B cell (primary cell): ENCODE measurements around the gene STAC. TPM values are rescaled to one million over a fixed set of nuclear protein-coding genes. Genes with fewer than 3 reads are reported as not detected.

Source experiments
- ATAC-seq: fragments of 200-7000 bp; cut with Tn5 transposase; one replicate; pipeline ENCODE4 v1.10.0; 2021; ENCODE audit warnings: low read depth, mild to moderate bottlenecking, moderate number of reproducible peaks, moderate library complexity
- CTCF ChIA-PET: fragments of 350-600 bp; sonication (Branson Sonifier 250); formaldehyde crosslinking; loops from one replicate; lab custom pipeline; 2021; ENCODE audit warnings: antibody characterized with exemption, inconsistent platforms; lab: Charles Lee
- POLR2A ChIA-PET: fragments of 350-600 bp; sonication (Branson Sonifier 250); formaldehyde crosslinking; loops from one replicate; lab custom pipeline; 2021; ENCODE audit warnings: antibody characterized with exemption; lab: Charles Lee
- DNase-seq: peaks from one replicate; pipeline ENCODE4 v3.0.0; 2013
- H2AFZ ChIP-seq: 2 replicates; pipeline ENCODE4 v1.6.1; 2012; ENCODE audit warnings: mild to moderate bottlenecking, low read depth, low read length; ENCODE audit not compliant: insufficient read depth, poor library complexity, severe bottlenecking
- H3K27ac ChIP-seq, 2 donors: 1 replicate in 1 of 2; 2 replicates in 1 of 2; pipeline ENCODE4 v1.5.1; 2012 to 2013; ENCODE audit warnings: low read length in 2 of 2, mild to moderate bottlenecking in 2 of 2, moderate library complexity in 1 of 2
- H3K27me3 ChIP-seq, 4 experiments: fragments of 200-600 bp in 1 of 4; sonication (generic) in 1 of 4; replicated peaks in 1 of 4; 1 replicate in 2 of 4; 2 replicates in 2 of 4; pipeline versions ENCODE4 v1.6.1 to v1.7.0; 2013 to 2016; ENCODE audit warnings: low read length in 3 of 4, mild to moderate bottlenecking in 2 of 4, mixed read lengths in 1 of 4, moderate library complexity in 1 of 4; ENCODE audit not compliant: insufficient read depth in 4 of 4, control insufficient read depth in 3 of 4; ENCODE audit errors: control extremely low read depth in 1 of 4
- H3K36me3 ChIP-seq, 2 experiments: replicated peaks in 1 of 2; 1 replicate in 1 of 2; 2 replicates in 1 of 2; pipeline versions ENCODE4 v1.6.1 to v1.7.1; 2013; ENCODE audit warnings: low read length in 1 of 2; ENCODE audit not compliant: insufficient read depth in 2 of 2, control insufficient read depth in 1 of 2; ENCODE audit errors: control extremely low read depth in 1 of 2, extremely low read depth in 1 of 2
- H3K4me1 ChIP-seq, 2 donors: fragments of 200-600 bp in 1 of 2; sonication (generic) in 1 of 2; 1 replicate in 1 of 2; 2 replicates in 1 of 2; pipeline versions ENCODE4 v1.5.1 to v1.6.1; 2013 to 2017; ENCODE audit warnings: low read length in 2 of 2; ENCODE audit not compliant: control insufficient read depth in 2 of 2, insufficient read depth in 2 of 2
- H3K4me2 ChIP-seq: replicated peaks from 2 replicates; pipeline ENCODE3; 2012; ENCODE audit warnings: mild to moderate bottlenecking, low read depth, low read length; ENCODE audit not compliant: poor library complexity, severe bottlenecking
- H3K4me3 ChIP-seq, 5 experiments: fragments of 200-600 bp in 1 of 5; sonication (generic) in 1 of 5; 1 replicate in 3 of 5; 2 replicates in 2 of 5; pipeline versions ENCODE4 v1.5.1 to v1.7.0; 2011 to 2016; ENCODE audit warnings: low read length in 4 of 5, mild to moderate bottlenecking in 4 of 5, low read depth in 2 of 5, control low read depth in 1 of 5, moderate library complexity in 1 of 5; ENCODE audit not compliant: insufficient read depth in 1 of 5; ENCODE audit errors: control extremely low read depth in 1 of 5, extremely low read depth in 1 of 5
- H3K79me2 ChIP-seq: fragments of 200-600 bp; sonication (generic); one replicate; pipeline ENCODE4 v1.6.0; 2016; ENCODE audit warnings: low read length; ENCODE audit not compliant: control insufficient read depth, insufficient read depth
- H3K9ac ChIP-seq: fragments of 200-600 bp; sonication (generic); 2 replicates; pipeline ENCODE4 v1.6.1; 2017; ENCODE audit warnings: mild to moderate bottlenecking, low read length, moderate library complexity
- H3K9me3 ChIP-seq, 3 donors: one replicate each; pipeline versions ENCODE4 v1.6.1 to v1.7.1; 2013; ENCODE audit warnings: low read length in 2 of 3; ENCODE audit not compliant: control insufficient read depth in 2 of 3, insufficient read depth in 1 of 3; ENCODE audit errors: control extremely low read depth in 1 of 3
- H4K20me1 ChIP-seq: 2 replicates; pipeline ENCODE4 v1.6.0; 2012; ENCODE audit warnings: mild to moderate bottlenecking, low read length; ENCODE audit not compliant: insufficient read depth, control insufficient read depth, poor library complexity, severe bottlenecking
- H3K27ac Mint-ChIP-seq: one replicate; pipeline ENCODE4 v1.8.0; 2021; ENCODE audit warnings: mixed read lengths
- H3K27me3 Mint-ChIP-seq: one replicate; pipeline ENCODE4 v1.8.0; 2021; ENCODE audit warnings: mixed read lengths
- H3K4me1 Mint-ChIP-seq: one replicate; pipeline ENCODE4 v1.8.0; 2021; ENCODE audit warnings: mixed read lengths
- H3K4me3 Mint-ChIP-seq: one replicate; pipeline ENCODE4 v1.8.0; 2021; ENCODE audit warnings: mixed read lengths
- H3K9me3 Mint-ChIP-seq: one replicate; pipeline ENCODE4 v1.8.0; 2022; ENCODE audit warnings: mixed read lengths; ENCODE audit not compliant: insufficient read depth
- EZH2 ChIP-seq: IDR thresholded peaks from 2 replicates; pipeline ENCODE4 v1.6.1; 2012; ENCODE audit warnings: borderline replicate concordance, low read depth, mild to moderate bottlenecking, moderate library complexity, low read length; ENCODE audit not compliant: insufficient read depth, poor library complexity, severe bottlenecking
- WGBS: methylation state at CpG from one replicate; pipeline ENCODE4 v1.1.5; 2013; ENCODE audit warnings: missing lambda C conversion rate; ENCODE audit not compliant: insufficient coverage; 5-methylcytosine and 5-hydroxymethylcytosine counted together
- intact Hi-C: fragments of 100-400 bp; cut with micrococcal nuclease; formaldehyde crosslinking; loops from one replicate; pipeline ENCODE4 v1.10.0; 2022
- polyA plus RNA-seq: library from polyadenylated mRNA; depleted of rRNA; stranded (reverse); fragments of >200 nt; gene quantifications from 2 replicates; pipeline ENCODE4 v1.2.3, GENCODE V29; 2012
- total RNA-seq, 2 donors: library from RNA; stranded (reverse); fragments of 120-200 nt in 1 of 2; gene quantifications; 1 replicate in 1 of 2; 2 replicates in 1 of 2; pipeline versions ENCODE4 v1.2.3 to v1.2.4, GENCODE V29; 2013 to 2022
- TF ChIP-seq, protein P1 (sequence below): fragments of 200-600 bp; IDR thresholded peaks from one replicate; pipeline ENCODE4 v1.8.0; 2022; ENCODE audit warnings: antibody characterized with exemption, mild to moderate bottlenecking

The STAC gene
- total and polyA plus RNA-seq, 2 donors (not counting 1 experiment from before 2014, with no cell fraction given), result not detected

DNA sequence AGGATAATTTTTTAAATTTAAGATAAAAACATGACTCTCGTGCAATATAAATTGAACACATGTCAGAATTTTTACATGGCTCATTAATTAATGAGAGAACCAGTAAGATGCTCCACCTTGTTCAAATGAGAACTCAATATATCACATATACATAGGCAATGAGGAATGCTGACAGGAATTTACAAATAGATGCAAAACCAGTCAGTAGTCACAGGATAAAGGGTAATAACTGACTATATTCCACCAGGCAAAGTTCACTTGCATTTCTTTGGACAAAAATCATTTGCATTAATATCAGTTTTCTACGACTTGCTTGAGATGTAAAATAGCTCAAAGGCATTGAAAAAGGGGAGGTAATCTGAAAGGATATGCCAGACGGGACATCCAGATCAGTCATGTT is 139.4 kb downstream of the STAC start:
- intact Hi-C loops, result no loop called here
- Histone ChIP-seq H3K27me3 (peaks cover 0 to 3% (median 0%) of the 10 kb centered on the region in 4 experiments), H3K4me1 (no peaks in the 10 kb centered on the region), H3K79me2 (no peaks in the 10 kb centered on the region), H3K27ac (no peak overlapping the region), H3K9ac (no peak overlapping the region), H4K20me1 (no peaks in the 10 kb centered on the region), H3K36me3 (no peaks in the 10 kb centered on the region), H3K4me3 (no peak overlapping the region), H3K9me3 (no peaks in the 10 kb centered on the region), H2AFZ (no peak overlapping the region), H3K4me2 (no peak overlapping the region)
- no peak for DNase-seq
- no peaks in the 10 kb centered on the region for H3K27me3 Mint-ChIP-seq
- no peaks in the 10 kb centered on the region for H3K4me1 Mint-ChIP-seq
- H3K9me3 Mint-ChIP-seq, result no peaks in the 10 kb centered on the region
- WGBS, result no CpG with 5 or more reads among the region's 3 CpGs
- H3K4me3 Mint-ChIP-seq, result no peak overlapping the region
- no peak for ATAC-seq
- TF ChIP-seq, protein P1, sequence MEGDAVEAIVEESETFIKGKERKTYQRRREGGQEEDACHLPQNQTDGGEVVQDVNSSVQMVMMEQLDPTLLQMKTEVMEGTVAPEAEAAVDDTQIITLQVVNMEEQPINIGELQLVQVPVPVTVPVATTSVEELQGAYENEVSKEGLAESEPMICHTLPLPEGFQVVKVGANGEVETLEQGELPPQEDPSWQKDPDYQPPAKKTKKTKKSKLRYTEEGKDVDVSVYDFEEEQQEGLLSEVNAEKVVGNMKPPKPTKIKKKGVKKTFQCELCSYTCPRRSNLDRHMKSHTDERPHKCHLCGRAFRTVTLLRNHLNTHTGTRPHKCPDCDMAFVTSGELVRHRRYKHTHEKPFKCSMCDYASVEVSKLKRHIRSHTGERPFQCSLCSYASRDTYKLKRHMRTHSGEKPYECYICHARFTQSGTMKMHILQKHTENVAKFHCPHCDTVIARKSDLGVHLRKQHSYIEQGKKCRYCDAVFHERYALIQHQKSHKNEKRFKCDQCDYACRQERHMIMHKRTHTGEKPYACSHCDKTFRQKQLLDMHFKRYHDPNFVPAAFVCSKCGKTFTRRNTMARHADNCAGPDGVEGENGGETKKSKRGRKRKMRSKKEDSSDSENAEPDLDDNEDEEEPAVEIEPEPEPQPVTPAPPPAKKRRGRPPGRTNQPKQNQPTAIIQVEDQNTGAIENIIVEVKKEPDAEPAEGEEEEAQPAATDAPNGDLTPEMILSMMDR, result no peak
- TF ChIP-seq EZH2, result no peak
- H3K27ac Mint-ChIP-seq, result no peak overlapping the region
- CTCF ChIA-PET, result no interaction called here
- POLR2A ChIA-PET, result no interaction called here

DNA sequence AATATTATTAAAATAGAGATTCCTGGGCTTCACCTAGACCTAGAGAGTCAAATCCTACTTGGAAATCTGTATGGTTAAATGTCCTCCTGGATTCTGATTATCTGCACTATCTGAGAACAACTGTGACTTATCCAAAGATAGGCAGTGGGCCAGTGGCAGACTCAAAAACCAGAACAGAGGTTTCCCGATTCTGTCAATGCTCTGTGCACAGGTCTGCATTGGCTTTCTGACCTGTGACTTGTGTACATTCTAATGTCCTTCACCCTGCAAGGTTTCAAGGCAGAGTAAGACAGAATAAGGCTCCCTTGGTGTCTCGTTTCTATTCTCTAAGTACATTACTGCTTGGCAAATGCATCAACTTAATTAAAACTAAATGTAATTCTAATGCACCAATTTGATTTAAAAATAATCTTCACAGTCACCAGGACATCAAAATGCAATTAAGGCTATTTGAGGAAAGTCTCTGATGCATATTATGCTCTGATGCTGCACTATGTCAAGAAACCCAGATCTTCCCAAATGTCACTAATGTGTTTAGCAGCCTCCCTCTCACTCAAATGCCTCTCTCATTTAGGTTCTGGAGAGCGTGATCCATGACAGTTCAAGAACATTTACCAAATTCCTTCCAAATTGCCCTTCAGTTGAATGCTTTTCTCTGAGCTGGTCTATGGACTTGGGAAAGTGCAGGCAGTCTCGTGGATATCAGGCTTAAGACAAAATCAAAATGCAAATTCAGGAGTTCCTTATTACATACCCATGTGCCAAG is 140.1 kb downstream of the STAC start:
- intact Hi-C loops, result no loop called here
- Histone ChIP-seq H2AFZ (no peak overlapping the region), H3K4me2 (no peak overlapping the region), H3K4me3 (no peak overlapping the region), H3K27me3 (peaks cover 0 to 3% (median 0%) of the 10 kb centered on the region in 4 experiments), H3K4me1 (no peaks in the 10 kb centered on the region), H4K20me1 (no peaks in the 10 kb centered on the region), H3K79me2 (no peaks in the 10 kb centered on the region), H3K9ac (no peak overlapping the region), H3K9me3 (no peaks in the 10 kb centered on the region), H3K36me3 (no peaks in the 10 kb centered on the region), H3K27ac (no peak overlapping the region)
- no peak for TF ChIP-seq EZH2
- TF ChIP-seq, protein P1, result no peak
- ChIA-PET POLR2A (no interaction called here), CTCF (no interaction called here)
- WGBS, result 93% methylated on average over 2 of the region's 4 CpGs
- no peaks in the 10 kb centered on the region for H3K27me3 Mint-ChIP-seq
- no peak overlapping the region for H3K27ac Mint-ChIP-seq
- no peaks in the 10 kb centered on the region for H3K4me1 Mint-ChIP-seq
- no peaks in the 10 kb centered on the region for H3K9me3 Mint-ChIP-seq
- no peak overlapping the region for H3K4me3 Mint-ChIP-seq
- ATAC-seq (no peak), DNase-seq (no peak)
